ENCODE measurements around the gene SOX5.

Gene SOX5

GRCh38 chr12:23684121-23684520 is 265.3 kb downstream of the SOX5 start:
- no peak for DNase-seq (ENCODE audit: low spot score)

GRCh38 chr12:23681237-23681636 is 268.2 kb downstream of the SOX5 start:
- DNase-seq (ENCODE audit: low spot score), result no peak

GRCh38 chr12:23674064-23674463 is 275.4 kb downstream of the SOX5 start:
- DNase-seq (ENCODE audit: low spot score), result no peak

- DNase-seq (ENCODE audit: low spot score), result no peak
Observed at GRCh38 chr12:23671881-23672280, 277.6 kb downstream of the SOX5 start.

GRCh38 chr12:23670684-23671083 is 278.8 kb downstream of the SOX5 start:
- no peak for DNase-seq (ENCODE audit: low spot score)

- no peak for DNase-seq (ENCODE audit: low spot score)
Observed at GRCh38 chr12:23669691-23670090, 279.8 kb downstream of the SOX5 start.

GRCh38 chr12:23666866-23667265 is 282.6 kb downstream of the SOX5 start:
- no peak for DNase-seq (ENCODE audit: low spot score)

- DNase-seq (ENCODE audit: low spot score), result no peak
Observed at GRCh38 chr12:23662966-23663365, 286.5 kb downstream of the SOX5 start.

- no peak for DNase-seq (ENCODE audit: low spot score)
Observed at GRCh38 chr12:23659131-23659530, 290.3 kb downstream of the SOX5 start.

- no peak for DNase-seq (ENCODE audit: low spot score)
Observed at GRCh38 chr12:23657598-23657997, 291.9 kb downstream of the SOX5 start.

- DNase-seq (ENCODE audit: low spot score), result no peak
Observed at GRCh38 chr12:23655884-23656283, 293.6 kb downstream of the SOX5 start.

GRCh38 chr12:23655112-23655511 is 294.4 kb downstream of the SOX5 start:
- no peak for DNase-seq (ENCODE audit: low spot score)

GRCh38 chr12:23648546-23648945 is 300.9 kb downstream of the SOX5 start:
- DNase-seq (ENCODE audit: low spot score), result no peak

- no peak for DNase-seq (ENCODE audit: low spot score)
Observed at GRCh38 chr12:23640754-23641153, 308.7 kb downstream of the SOX5 start.

- no peak for DNase-seq (ENCODE audit: low spot score)
Observed at GRCh38 chr12:23634344-23634743, 315.1 kb downstream of the SOX5 start.

GRCh38 chr12:23631786-23632377 is 317.6 kb downstream of the SOX5 start:
- DNase-seq (ENCODE audit: low spot score), result no peak

- no peak for DNase-seq (ENCODE audit: low spot score)
Observed at GRCh38 chr12:23630524-23630923, 318.9 kb downstream of the SOX5 start.

GRCh38 chr12:23628806-23629205 is 320.7 kb downstream of the SOX5 start:
- DNase-seq (ENCODE audit: low spot score), result no peak

- no peak for DNase-seq (ENCODE audit: low spot score)
Observed at GRCh38 chr12:23626791-23627190, 322.7 kb downstream of the SOX5 start.

GRCh38 chr12:23621900-23622299 is 327.6 kb downstream of the SOX5 start:
- no peak for DNase-seq (ENCODE audit: low spot score)

GRCh38 chr12:23618718-23619117 is 330.8 kb downstream of the SOX5 start:
- no peak for DNase-seq (ENCODE audit: low spot score)

- no peak for DNase-seq (ENCODE audit: low spot score)
Observed at GRCh38 chr12:23617749-23618148, 331.7 kb downstream of the SOX5 start.

- DNase-seq (ENCODE audit: low spot score), result no peak
Observed at GRCh38 chr12:23614280-23614679, 335.2 kb downstream of the SOX5 start.

GRCh38 chr12:23611320-23611719 is 338.1 kb downstream of the SOX5 start:
- no peak for DNase-seq (ENCODE audit: low spot score)

GRCh38 chr12:23600919-23601318 is 348.6 kb downstream of the SOX5 start:
- no peak for DNase-seq (ENCODE audit: low spot score)
